WI38 (cell line): Measurements from ENCODE around the gene CAMKK2.

Source experiments
- H3K4me3 ChIP-seq: 2 replicates; pipeline ENCODE4 v1.5.1; 2011; ENCODE audit warnings: low read depth, mild to moderate bottlenecking, control low read depth, low read length
- CTCF ChIP-seq: IDR thresholded peaks from 2 replicates; pipeline ENCODE4 v1.5.1; 2012; ENCODE audit warnings: low read depth, mild to moderate bottlenecking, control low read depth, low read length

The CAMKK2 gene

DNA sequence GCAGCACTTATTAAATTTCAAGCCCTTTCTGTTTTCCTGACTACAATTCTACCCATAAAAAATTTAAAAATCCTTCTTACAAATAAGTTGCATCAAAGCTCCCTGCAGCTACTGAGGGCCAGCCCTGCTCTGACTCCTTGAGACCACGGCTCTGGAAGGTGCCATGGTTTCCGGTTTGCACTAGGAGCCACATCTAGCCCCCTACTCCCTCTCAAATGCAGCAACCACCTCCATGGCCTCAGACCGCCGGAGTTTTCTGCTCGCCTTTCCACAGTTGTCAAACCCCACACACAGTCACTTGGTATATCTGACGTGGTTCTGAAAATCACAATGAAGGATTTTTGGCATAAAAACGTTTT, 56.5 kb downstream of the CAMKK2 start:
- H3K4me3 ChIP-seq: no peak overlapping the region
- no peak for TF ChIP-seq CTCF

DNA sequence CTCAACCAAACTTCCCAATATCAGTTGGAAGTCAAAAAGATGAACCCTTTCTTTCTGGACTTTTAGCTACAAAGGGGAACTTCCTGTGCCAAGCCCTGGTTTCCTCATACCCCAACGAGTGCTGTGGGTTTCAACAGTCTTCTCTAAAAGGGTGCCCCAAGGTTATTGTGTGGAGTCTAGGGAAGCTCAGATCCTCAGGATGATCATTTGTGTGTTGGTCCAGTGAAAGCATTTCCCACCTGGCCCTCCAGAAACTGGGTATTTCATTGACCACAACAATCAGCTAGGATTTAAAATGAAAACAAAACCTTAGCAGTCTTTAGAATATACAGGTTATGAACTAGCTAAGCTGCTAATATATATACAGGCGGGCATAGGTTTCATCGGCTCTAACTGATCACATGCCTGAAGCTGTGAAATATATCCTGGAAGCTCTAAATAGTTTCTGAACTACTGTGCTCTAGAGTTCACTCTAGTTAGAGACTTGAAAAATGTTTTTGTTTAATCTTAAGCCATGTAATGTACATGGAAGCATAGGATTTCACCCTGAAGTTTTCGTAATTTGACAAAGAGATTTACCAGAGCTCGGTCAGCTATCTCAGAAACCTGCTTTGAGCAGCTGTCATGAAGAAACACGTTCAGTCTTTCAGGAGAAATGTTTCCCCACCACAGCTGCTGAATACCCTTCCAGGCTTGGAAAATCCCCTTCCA, 57.0 kb downstream of the CAMKK2 start:
- TF ChIP-seq CTCF: no peak
- no peak overlapping the region for H3K4me3 ChIP-seq

- TF ChIP-seq CTCF: no peak
- no peak overlapping the region for H3K4me3 ChIP-seq
Measured at GRCh38 chr12:121238604-121239350, 57.7 kb downstream of the CAMKK2 start.

DNA sequence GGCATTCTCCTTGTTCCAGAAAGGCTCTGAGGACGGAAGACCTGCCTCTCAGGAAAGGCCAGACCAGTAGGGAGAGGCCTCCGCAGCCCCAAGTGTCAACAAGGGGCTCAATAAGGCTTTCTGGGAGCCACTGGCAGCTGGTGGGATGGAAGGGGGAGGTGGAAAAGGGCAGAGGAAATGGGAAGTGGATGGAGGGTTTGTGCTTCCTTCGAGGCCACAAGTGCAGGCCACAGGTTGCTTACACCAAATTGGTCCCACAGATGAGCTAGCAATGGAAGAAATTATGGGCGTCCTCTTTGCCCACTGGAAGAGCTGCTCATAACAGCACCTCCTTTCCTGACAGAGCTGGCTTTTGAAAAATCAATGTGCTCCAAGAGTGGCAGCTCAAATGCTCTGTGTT, 58.4 kb downstream of the CAMKK2 start:
- H3K4me3 ChIP-seq: no peak overlapping the region
- no peak for TF ChIP-seq CTCF

DNA sequence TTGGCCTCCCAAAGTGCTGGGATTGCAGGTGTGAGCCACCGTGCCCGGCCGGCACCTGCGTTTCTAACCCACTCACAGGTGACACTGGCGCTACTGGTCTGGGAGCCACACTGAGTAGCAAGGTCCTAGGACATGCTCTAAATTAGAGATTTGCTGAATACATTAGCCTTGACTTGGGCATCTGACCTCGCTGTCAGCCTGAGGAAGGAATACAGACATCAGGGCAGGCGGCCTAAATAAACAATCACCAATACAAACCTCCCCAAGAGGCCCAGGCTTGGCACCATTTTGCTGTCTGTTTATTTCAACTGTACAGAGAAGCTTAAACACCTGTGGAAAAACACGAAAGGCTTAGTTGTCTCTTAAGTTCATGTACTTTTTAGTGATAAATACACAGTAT, 59.1 kb downstream of the CAMKK2 start:
- no peak for TF ChIP-seq CTCF
- no peak overlapping the region for H3K4me3 ChIP-seq

GRCh38 chr12:121236776-121237175, 59.7 kb downstream of the CAMKK2 start:
- TF ChIP-seq CTCF: no peak
- no peak overlapping the region for H3K4me3 ChIP-seq

- no peak for TF ChIP-seq CTCF
- H3K4me3 ChIP-seq: no peak overlapping the region
Measured at GRCh38 chr12:121233628-121234020, 62.9 kb downstream of the CAMKK2 start.
